GM12865 (cell line): Measurements from ENCODE around the gene FMN2.

Experiments
- DNase-seq: peaks from one replicate; pipeline ENCODE4 v3.0.0; 2010; ENCODE audit warnings: low read depth
- H3K4me3 ChIP-seq: 2 replicates; pipeline ENCODE4 v1.5.1; 2011; ENCODE audit warnings: mild to moderate bottlenecking, low read depth, low read length, control low read depth
- TF ChIP-seq, protein P1 (sequence below): IDR thresholded peaks from 2 replicates; pipeline ENCODE4 v1.5.1; 2011; ENCODE audit warnings: low read length, control low read depth, low read depth, inconsistent platforms; ENCODE audit not compliant: insufficient read depth; ENCODE audit errors: missing control alignments

The FMN2 gene

DNA sequence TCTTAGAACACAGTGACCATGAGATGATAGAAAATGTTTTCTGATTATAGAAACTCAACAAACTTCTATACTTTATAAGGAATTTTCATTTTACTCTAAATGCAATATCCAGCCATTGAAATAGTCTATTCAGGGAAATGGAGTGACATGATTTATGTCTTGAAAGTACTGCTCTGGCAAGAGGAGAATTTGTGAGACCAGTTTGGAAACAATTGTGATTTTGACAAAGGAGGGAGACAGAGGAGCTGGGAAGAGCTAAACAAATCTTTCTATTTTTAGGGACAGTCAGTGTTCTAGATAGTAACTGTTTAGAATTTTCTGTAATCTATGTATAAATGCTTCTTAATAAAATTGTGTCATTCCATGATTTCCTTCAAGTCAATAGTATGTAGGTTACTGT lies 252.3 kb downstream of the FMN2 start:
- TF ChIP-seq, protein P1, sequence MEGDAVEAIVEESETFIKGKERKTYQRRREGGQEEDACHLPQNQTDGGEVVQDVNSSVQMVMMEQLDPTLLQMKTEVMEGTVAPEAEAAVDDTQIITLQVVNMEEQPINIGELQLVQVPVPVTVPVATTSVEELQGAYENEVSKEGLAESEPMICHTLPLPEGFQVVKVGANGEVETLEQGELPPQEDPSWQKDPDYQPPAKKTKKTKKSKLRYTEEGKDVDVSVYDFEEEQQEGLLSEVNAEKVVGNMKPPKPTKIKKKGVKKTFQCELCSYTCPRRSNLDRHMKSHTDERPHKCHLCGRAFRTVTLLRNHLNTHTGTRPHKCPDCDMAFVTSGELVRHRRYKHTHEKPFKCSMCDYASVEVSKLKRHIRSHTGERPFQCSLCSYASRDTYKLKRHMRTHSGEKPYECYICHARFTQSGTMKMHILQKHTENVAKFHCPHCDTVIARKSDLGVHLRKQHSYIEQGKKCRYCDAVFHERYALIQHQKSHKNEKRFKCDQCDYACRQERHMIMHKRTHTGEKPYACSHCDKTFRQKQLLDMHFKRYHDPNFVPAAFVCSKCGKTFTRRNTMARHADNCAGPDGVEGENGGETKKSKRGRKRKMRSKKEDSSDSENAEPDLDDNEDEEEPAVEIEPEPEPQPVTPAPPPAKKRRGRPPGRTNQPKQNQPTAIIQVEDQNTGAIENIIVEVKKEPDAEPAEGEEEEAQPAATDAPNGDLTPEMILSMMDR: no peak
- no peak overlapping the region for H3K4me3 ChIP-seq
- no peak for DNase-seq

DNA sequence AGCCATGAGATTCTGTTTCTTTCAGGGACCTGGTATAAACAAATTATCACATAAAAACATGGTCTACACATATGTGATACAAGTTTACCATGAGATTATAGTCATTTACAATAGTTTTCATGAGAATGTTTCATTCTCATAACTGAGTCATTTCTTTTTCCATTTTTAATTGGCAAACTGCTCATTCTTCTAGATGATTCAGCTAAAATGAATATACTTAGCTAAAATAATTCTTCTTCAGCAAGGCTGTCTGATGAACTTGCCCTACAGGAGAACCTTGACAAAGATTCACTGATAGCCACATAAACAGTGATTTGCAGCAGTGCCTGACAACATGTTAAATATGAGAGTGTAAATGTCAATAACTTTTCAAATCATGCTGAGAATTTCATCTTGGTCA lies 253.2 kb downstream of the FMN2 start:
- TF ChIP-seq, protein P1: no peak
- H3K4me3 ChIP-seq: no peak overlapping the region
- no peak for DNase-seq

DNA sequence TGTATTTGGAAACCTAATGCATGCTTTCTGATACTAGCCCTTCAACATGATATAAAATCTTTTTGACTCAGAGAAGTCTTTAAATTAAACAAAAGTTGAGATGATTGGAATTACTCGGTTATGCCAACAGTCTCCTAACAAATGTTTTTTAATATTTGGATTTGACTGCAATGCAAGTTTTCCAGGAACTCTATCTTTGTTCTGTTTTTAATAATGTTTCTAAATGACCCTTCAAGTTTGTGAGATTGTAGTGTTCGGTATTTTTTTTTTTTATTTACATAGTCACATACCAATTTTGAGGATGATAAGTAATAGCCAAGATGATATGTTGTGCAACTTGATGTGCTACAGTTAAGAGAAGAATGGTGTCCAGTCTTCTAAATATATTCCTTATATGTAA lies 258.0 kb downstream of the FMN2 start:
- DNase-seq: no peak
- TF ChIP-seq, protein P1: no peak
- H3K4me3 ChIP-seq: no peak overlapping the region

DNA sequence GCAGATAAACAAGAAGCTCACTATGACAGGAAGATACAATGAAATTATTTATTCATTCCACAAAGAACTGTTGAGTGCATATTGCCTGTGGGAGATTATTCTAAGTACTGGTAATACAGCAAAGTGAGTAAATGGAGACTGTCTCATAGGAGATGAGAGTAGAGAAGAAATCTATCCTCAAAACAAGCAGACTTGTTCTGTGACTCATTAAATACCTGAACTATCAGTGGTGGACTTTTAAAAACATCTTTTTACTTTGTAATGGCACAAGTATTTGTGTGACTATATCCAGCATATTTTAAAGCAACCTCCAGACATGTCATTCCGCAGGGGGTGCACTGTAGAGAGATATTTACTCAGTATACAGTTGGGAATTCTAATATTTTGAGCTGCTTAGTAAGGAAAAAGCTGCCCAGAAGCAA lies 259.2 kb downstream of the FMN2 start:
- no peak overlapping the region for H3K4me3 ChIP-seq
- no peak for DNase-seq

GRCh38 chr1:240351690-240352089 lies 260.0 kb downstream of the FMN2 start:
- H3K4me3 ChIP-seq: no peak overlapping the region
- DNase-seq: no peak
- TF ChIP-seq, protein P1: no peak

More for the DNA sequence above, 259.2 kb downstream of the FMN2 start:
- TF ChIP-seq, protein P1: no peak

- H3K4me3 ChIP-seq: no peak overlapping the region
- TF ChIP-seq, protein P1: no peak
- DNase-seq: no peak
Observed at GRCh38 chr1:240352769-240353168, 261.1 kb downstream of the FMN2 start.

DNA sequence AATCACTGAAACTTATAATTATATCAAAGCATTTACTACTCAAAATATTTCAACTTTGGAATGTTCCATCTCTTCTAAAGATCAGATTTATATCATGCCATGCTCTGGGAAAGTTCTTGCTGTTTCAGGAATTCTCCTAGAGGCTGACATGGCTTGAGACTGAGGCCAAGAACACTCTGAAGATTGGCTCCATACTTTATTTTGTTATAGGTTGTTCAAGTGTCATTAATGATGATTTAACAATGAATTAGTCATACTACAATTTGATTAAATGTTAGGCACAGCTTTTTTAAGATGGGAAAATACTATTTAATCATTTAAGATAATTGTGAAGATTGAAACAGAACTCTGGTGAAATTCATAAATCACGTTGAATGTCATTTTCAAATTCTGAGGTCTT lies 264.9 kb downstream of the FMN2 start:
- TF ChIP-seq, protein P1: no peak
- no peak for DNase-seq

More for the DNA sequence above, 264.9 kb downstream of the FMN2 start:
- no peak overlapping the region for H3K4me3 ChIP-seq
